HEK293 (cell line): Measurements from ENCODE around the gene LY6G6D.

Experiments
- CTCF ChIA-PET: fragments of 350-600 bp; formaldehyde crosslinking; extraction: SDS; loops from one replicate; lab custom pipeline; 2021; ENCODE audit warnings: antibody characterized with exemption; lab: Yijun Ruan, JAX
- POLR2A ChIA-PET: fragments of 300-600 bp; formaldehyde crosslinking; extraction: SDS; loops from one replicate; lab custom pipeline; 2020; ENCODE audit warnings: antibody characterized with exemption, inconsistent platforms; lab: Yijun Ruan, JAX
- H3K27ac ChIP-seq: fragments of 200-500 bp; sonication (Bioruptor generic); 2 replicates; pipeline ENCODE4 v1.5.1; 2014; ENCODE audit warnings: low read depth, low read length, control low read depth, inconsistent platforms; ENCODE audit errors: extremely low read depth
- H3K36me3 ChIP-seq, 2 experiments: fragments of 200-500 bp in 1 of 2; sonication (Bioruptor generic) in 1 of 2; 1 replicate in 1 of 2; 2 replicates in 1 of 2; pipeline ENCODE4 v1.5.1; 2014 to 2017; ENCODE audit warnings: inconsistent platforms in 2 of 2, low read length in 2 of 2; ENCODE audit not compliant: control insufficient read depth in 2 of 2, insufficient read depth in 1 of 2
- H3K4me1 ChIP-seq: fragments of 200-500 bp; sonication (Bioruptor generic); 2 replicates; pipeline ENCODE4 v1.5.1; 2014; ENCODE audit warnings: mild to moderate bottlenecking, low read length, inconsistent platforms; ENCODE audit not compliant: control insufficient read depth, insufficient read depth
- H3K4me3 ChIP-seq: 2 replicates; pipeline ENCODE4 v1.5.1; 2011; ENCODE audit warnings: low read depth, mild to moderate bottlenecking, control low read depth, low read length, moderate library complexity
- H3K9me3 ChIP-seq: fragments of 200-500 bp; sonication (Bioruptor generic); 2 replicates; pipeline ENCODE4 v1.5.1; 2014; ENCODE audit warnings: low read depth, low read length, inconsistent platforms; ENCODE audit not compliant: control insufficient read depth, insufficient read depth
- GLIS2 ChIP-seq: fragments of 450-650 bp; formaldehyde crosslinking; IDR thresholded peaks from 2 replicates; pipeline ENCODE4 v1.5.1; 2016; ENCODE audit warnings: missing biosample characterization, missing genetic modification characterization
- REST ChIP-seq: fragments of 450-650 bp; formaldehyde crosslinking; IDR thresholded peaks from 2 replicates; pipeline ENCODE4 v1.5.1; 2016; ENCODE audit warnings: missing biosample characterization, missing genetic modification characterization
- ZNF132 ChIP-seq: fragments of 450-650 bp; formaldehyde crosslinking; IDR thresholded peaks from 2 replicates; pipeline ENCODE4 v1.5.1; 2017; ENCODE audit warnings: missing biosample characterization, missing genetic modification characterization, borderline replicate concordance
- ZNF501 ChIP-seq: fragments of 450-650 bp; formaldehyde crosslinking; IDR thresholded peaks from 2 replicates; pipeline ENCODE4 v1.5.1; 2016; ENCODE audit warnings: missing biosample characterization, missing genetic modification characterization
- ZNF513 ChIP-seq: fragments of 450-650 bp; IDR thresholded peaks from 2 replicates; pipeline ENCODE4 v1.5.1; 2018; ENCODE audit warnings: missing biosample characterization, missing genetic modification characterization
- ZNF514 ChIP-seq: fragments of 450-650 bp; formaldehyde crosslinking; IDR thresholded peaks from 2 replicates; pipeline ENCODE4 v1.5.1; 2016; ENCODE audit warnings: missing biosample characterization, missing genetic modification characterization
- ZNF549 ChIP-seq: fragments of 450-650 bp; IDR thresholded peaks from 2 replicates; pipeline ENCODE4 v1.5.1; 2018; ENCODE audit warnings: missing biosample characterization, missing genetic modification characterization, mild to moderate bottlenecking, inconsistent platforms, moderate library complexity
- ZNF645 ChIP-seq: fragments of 450-650 bp; formaldehyde crosslinking; IDR thresholded peaks from 2 replicates; pipeline ENCODE4; 2016; ENCODE audit warnings: missing biosample characterization, missing genetic modification characterization
- ZNF660 ChIP-seq: fragments of 450-650 bp; IDR thresholded peaks from 2 replicates; pipeline ENCODE4 v1.5.1; 2018; ENCODE audit warnings: missing biosample characterization, mild to moderate bottlenecking, missing genetic modification characterization
- ZNF785 ChIP-seq: fragments of 450-650 bp; formaldehyde crosslinking; IDR thresholded peaks from 2 replicates; pipeline ENCODE4 v1.5.1; 2016; ENCODE audit warnings: missing biosample characterization, missing genetic modification characterization
- TF ChIP-seq, protein P1 (sequence below): fragments of 450-650 bp; formaldehyde crosslinking; IDR thresholded peaks from 2 replicates; pipeline ENCODE4 v1.5.1; 2016; ENCODE audit warnings: missing biosample characterization, missing genetic modification characterization
- TF ChIP-seq, protein P2 (sequence below): fragments of 450-650 bp; formaldehyde crosslinking; IDR thresholded peaks from 2 replicates; pipeline ENCODE4 v1.5.1; 2017; ENCODE audit warnings: missing biosample characterization, missing genetic modification characterization

The LY6G6D gene

GRCh38 chr6:31740397-31741223 lies 25.5 kb downstream of the LY6G6D start:
- CTCF ChIA-PET, result interaction anchor here (0.6 to 4.7 kb wide), 11 partner anchors 10 to 707 kb away, joined by 3 to 39 read pairs (median 3); partner anchors contain the start of gene LY6G5C
- POLR2A ChIA-PET, result interaction anchor here (0.6 to 6.8 kb wide), 16 partner anchors 12 to 205 kb away, joined by 3 to 102 read pairs (median 8); partner anchors contain the start of genes ABHD16A, BAG6, C6orf47 and CSNK2B
- Histone ChIP-seq H3K27ac (peak overlapping the region; percentile 87), H3K36me3 (peaks cover 11 to 42% of the 10 kb centered on the region in 2 experiments; a peak in 2 of 3 replicates), H3K4me3 (peak overlapping the region; percentile 61), H3K4me1 (peaks cover 28% of the 10 kb centered on the region), H3K9me3 (no peaks in the 10 kb centered on the region)
- peak; percentile 45; the same call in 1 of the 2 replicates for TF ChIP-seq REST
- no peak for TF ChIP-seq ZNF645 (tag by site-specific recombination)
- 0 out of 2 replicates have a peak, but pooled peaks have one; percentile 5 for TF ChIP-seq ZNF660
- no peak for TF ChIP-seq GLIS2 (tag by site-specific recombination)
- no peak for TF ChIP-seq ZNF132 (tag by site-specific recombination)
- TF ChIP-seq, protein P1, sequence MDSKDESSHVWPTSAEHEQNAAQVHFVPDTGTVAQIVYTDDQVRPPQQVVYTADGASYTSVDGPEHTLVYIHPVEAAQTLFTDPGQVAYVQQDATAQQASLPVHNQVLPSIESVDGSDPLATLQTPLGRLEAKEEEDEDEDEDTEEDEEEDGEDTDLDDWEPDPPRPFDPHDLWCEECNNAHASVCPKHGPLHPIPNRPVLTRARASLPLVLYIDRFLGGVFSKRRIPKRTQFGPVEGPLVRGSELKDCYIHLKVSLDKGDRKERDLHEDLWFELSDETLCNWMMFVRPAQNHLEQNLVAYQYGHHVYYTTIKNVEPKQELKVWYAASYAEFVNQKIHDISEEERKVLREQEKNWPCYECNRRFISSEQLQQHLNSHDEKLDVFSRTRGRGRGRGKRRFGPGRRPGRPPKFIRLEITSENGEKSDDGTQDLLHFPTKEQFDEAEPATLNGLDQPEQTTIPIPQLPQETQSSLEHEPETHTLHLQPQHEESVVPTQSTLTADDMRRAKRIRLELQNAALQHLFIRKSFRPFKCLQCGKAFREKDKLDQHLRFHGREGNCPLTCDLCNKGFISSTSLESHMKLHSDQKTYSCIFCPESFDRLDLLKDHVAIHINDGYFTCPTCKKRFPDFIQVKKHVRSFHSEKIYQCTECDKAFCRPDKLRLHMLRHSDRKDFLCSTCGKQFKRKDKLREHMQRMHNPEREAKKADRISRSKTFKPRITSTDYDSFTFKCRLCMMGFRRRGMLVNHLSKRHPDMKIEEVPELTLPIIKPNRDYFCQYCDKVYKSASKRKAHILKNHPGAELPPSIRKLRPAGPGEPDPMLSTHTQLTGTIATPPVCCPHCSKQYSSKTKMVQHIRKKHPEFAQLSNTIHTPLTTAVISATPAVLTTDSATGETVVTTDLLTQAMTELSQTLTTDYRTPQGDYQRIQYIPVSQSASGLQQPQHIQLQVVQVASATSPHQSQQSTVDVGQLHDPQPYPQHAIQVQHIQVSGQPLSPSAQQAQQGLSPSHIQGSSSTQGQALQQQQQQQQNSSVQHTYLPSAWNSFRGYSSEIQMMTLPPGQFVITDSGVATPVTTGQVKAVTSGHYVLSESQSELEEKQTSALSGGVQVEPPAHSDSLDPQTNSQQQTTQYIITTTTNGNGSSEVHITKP (tag by site-specific recombination), result peak; percentile 10; the same call in 1 of the 2 replicates
- no peak for TF ChIP-seq ZNF514 (tag by site-specific recombination)
- no peak for TF ChIP-seq ZNF549 (tag by site-specific recombination)
- TF ChIP-seq ZNF785 (tag by site-specific recombination), result no peak
- TF ChIP-seq ZNF501 (tag by site-specific recombination), result 0 out of 2 replicates have a peak, but pooled peaks have one; percentile 3
- peak; percentile 24; the same call in 1 of the 2 replicates for TF ChIP-seq ZNF513 (tag by site-specific recombination)
- TF ChIP-seq, protein P2, sequence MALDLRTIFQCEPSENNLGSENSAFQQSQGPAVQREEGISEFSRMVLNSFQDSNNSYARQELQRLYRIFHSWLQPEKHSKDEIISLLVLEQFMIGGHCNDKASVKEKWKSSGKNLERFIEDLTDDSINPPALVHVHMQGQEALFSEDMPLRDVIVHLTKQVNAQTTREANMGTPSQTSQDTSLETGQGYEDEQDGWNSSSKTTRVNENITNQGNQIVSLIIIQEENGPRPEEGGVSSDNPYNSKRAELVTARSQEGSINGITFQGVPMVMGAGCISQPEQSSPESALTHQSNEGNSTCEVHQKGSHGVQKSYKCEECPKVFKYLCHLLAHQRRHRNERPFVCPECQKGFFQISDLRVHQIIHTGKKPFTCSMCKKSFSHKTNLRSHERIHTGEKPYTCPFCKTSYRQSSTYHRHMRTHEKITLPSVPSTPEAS, result 0 out of 2 replicates have a peak, but pooled peaks have one; percentile 4
